ENCODE measurements around the gene PRR20G.

The PRR20G gene

GRCh38 chr3:127265581-127265981 is 22.3 kb downstream of the PRR20G start:
- TF ChIP-seq CTCF (IDR thresholded peaks at IDR 0.05; ENCODE audit: low read depth, low read length, poor library complexity, severe bottlenecking) (no peak), EZH2phosphoT487 (IDR thresholded peaks at IDR 0.05; ENCODE audit: borderline replicate concordance, low read length) (no peak)
- Histone ChIP-seq H3K9me2 (replicated peaks; ENCODE audit: control insufficient read depth, low read length) (no peaks in the 10 kb centered on the region), H3K27ac (ENCODE audit: low read depth, low read length) (no peak overlapping the region), H4K20me1 (ENCODE audit: control insufficient read depth, insufficient read depth, low read depth, low read length) (no peaks in the 10 kb centered on the region), H3K4me2 (ENCODE audit: low read length) (no peak overlapping the region), H3K36me3 (ENCODE audit: control insufficient read depth, low read length) (no peaks in the 10 kb centered on the region), H3K27me3 (ENCODE audit: control insufficient read depth, low read length) (no peaks in the 10 kb centered on the region), H3K4me1 (ENCODE audit: control insufficient read depth, low read length) (no peaks in the 10 kb centered on the region), H3F3A (ENCODE audit: control insufficient read depth, insufficient read depth) (no peaks in the 10 kb centered on the region), H3K4me3 (ENCODE audit: low read length) (no peak overlapping the region), H3K79me2 (ENCODE audit: control insufficient read depth, low read length) (no peaks in the 10 kb centered on the region), H3K9me3 (ENCODE audit: control insufficient read depth, insufficient read depth, low read length) (no peaks in the 10 kb centered on the region)

GRCh38 chr3:127264794-127265514 is 22.9 kb downstream of the PRR20G start:
- Histone ChIP-seq H3F3A (ENCODE audit: control insufficient read depth, insufficient read depth) (no peaks in the 10 kb centered on the region), H3K4me2 (ENCODE audit: low read length) (no peak overlapping the region), H4K20me1 (ENCODE audit: control insufficient read depth, insufficient read depth, low read depth, low read length) (no peaks in the 10 kb centered on the region), H3K27me3 (ENCODE audit: control insufficient read depth, low read length) (no peaks in the 10 kb centered on the region), H3K27ac (ENCODE audit: low read depth, low read length) (no peak overlapping the region), H3K4me1 (ENCODE audit: control insufficient read depth, low read length) (no peaks in the 10 kb centered on the region), H3K36me3 (ENCODE audit: control insufficient read depth, low read length) (no peaks in the 10 kb centered on the region), H3K79me2 (ENCODE audit: control insufficient read depth, low read length) (no peaks in the 10 kb centered on the region), H3K9me3 (ENCODE audit: control insufficient read depth, insufficient read depth, low read length) (no peaks in the 10 kb centered on the region), H3K9me2 (replicated peaks; ENCODE audit: control insufficient read depth, low read length) (no peaks in the 10 kb centered on the region), H3K4me3 (ENCODE audit: low read length) (no peak overlapping the region)
- TF ChIP-seq CTCF (IDR thresholded peaks at IDR 0.05; ENCODE audit: low read depth, low read length, poor library complexity, severe bottlenecking) (no peak), EZH2phosphoT487 (IDR thresholded peaks at IDR 0.05; ENCODE audit: borderline replicate concordance, low read length) (no peak)

GRCh38 chr3:127264292-127264691 is 23.6 kb downstream of the PRR20G start:
- Histone ChIP-seq H3K27me3 (ENCODE audit: control insufficient read depth, low read length) (no peaks in the 10 kb centered on the region), H4K20me1 (ENCODE audit: control insufficient read depth, insufficient read depth, low read depth, low read length) (no peaks in the 10 kb centered on the region), H3K79me2 (ENCODE audit: control insufficient read depth, low read length) (no peaks in the 10 kb centered on the region), H3K4me2 (ENCODE audit: low read length) (no peak overlapping the region), H3K4me1 (ENCODE audit: control insufficient read depth, low read length) (no peaks in the 10 kb centered on the region), H3F3A (ENCODE audit: control insufficient read depth, insufficient read depth) (no peaks in the 10 kb centered on the region), H3K36me3 (ENCODE audit: control insufficient read depth, low read length) (no peaks in the 10 kb centered on the region), H3K9me2 (replicated peaks; ENCODE audit: control insufficient read depth, low read length) (no peaks in the 10 kb centered on the region), H3K27ac (ENCODE audit: low read depth, low read length) (no peak overlapping the region), H3K4me3 (ENCODE audit: low read length) (no peak overlapping the region), H3K9me3 (ENCODE audit: control insufficient read depth, insufficient read depth, low read length) (no peaks in the 10 kb centered on the region)
- TF ChIP-seq CTCF (IDR thresholded peaks at IDR 0.05; ENCODE audit: low read depth, low read length, poor library complexity, severe bottlenecking) (no peak), EZH2phosphoT487 (IDR thresholded peaks at IDR 0.05; ENCODE audit: borderline replicate concordance, low read length) (no peak)
